ENCODE data around the gene RCAN3.
"Not testable (repeated sequence)": the region's sequence is repeated elsewhere in the genome, so short reads cannot be mapped to it uniquely, and the experiment has no call there.

The RCAN3 gene

GRCh38 chr1:24526045-24526444 lies 23.4 kb downstream of the RCAN3 start:
- DNase-seq (ENCODE audit: low read depth in 2 of 2) = no peak
- no peak overlapping the region for H3K4me3 ChIP-seq (replicated peaks in 1 of 2; ENCODE audit: low read depth in 2 of 2, low read length in 2 of 2)
- TF ChIP-seq, protein P1, sequence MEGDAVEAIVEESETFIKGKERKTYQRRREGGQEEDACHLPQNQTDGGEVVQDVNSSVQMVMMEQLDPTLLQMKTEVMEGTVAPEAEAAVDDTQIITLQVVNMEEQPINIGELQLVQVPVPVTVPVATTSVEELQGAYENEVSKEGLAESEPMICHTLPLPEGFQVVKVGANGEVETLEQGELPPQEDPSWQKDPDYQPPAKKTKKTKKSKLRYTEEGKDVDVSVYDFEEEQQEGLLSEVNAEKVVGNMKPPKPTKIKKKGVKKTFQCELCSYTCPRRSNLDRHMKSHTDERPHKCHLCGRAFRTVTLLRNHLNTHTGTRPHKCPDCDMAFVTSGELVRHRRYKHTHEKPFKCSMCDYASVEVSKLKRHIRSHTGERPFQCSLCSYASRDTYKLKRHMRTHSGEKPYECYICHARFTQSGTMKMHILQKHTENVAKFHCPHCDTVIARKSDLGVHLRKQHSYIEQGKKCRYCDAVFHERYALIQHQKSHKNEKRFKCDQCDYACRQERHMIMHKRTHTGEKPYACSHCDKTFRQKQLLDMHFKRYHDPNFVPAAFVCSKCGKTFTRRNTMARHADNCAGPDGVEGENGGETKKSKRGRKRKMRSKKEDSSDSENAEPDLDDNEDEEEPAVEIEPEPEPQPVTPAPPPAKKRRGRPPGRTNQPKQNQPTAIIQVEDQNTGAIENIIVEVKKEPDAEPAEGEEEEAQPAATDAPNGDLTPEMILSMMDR (IDR thresholded peaks at IDR 0.05; ENCODE audit: low read depth, low read length) = no peak

DNA sequence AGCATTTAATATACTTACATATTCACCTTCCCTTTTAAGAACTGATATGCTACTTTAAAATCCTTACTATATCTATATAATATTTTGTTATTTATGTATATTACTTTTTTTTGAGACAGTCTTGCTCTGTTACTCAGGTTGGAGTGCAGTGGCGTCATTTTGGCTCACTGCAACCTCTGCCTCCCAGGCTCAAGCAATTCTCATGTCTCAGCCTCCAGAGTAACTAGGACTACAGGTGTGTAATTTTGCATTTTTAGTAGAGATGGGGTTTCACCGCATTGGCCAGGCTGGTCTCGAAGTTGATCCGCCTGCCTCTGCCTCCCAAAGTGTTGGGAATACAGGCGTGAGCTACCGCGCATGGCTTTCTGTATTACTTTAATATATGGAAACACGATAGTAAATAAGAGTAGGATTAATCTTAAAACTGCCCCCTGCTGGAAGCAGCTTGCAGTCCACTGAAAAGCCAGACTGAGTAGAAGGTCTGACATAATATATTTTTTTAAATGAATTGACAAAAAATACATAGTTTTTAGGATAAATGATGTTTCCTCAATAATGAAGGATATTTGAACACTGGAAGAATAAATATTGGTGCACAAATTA lies 24.4 kb downstream of the RCAN3 start:
- no peak overlapping the region for H3K4me3 ChIP-seq (replicated peaks in 1 of 2; ENCODE audit: low read depth in 2 of 2, low read length in 2 of 2)
- peak; percentile 19 to 50 for DNase-seq (ENCODE audit: low read depth in 2 of 2)
- TF ChIP-seq, protein P1 (IDR thresholded peaks at IDR 0.05; ENCODE audit: low read depth, low read length) = peak; percentile 60

- TF ChIP-seq, protein P1 (IDR thresholded peaks at IDR 0.05; ENCODE audit: low read depth, low read length) = no peak
- DNase-seq (ENCODE audit: low read depth in 2 of 2) = no peak
- no peak overlapping the region for H3K4me3 ChIP-seq (replicated peaks in 1 of 2; ENCODE audit: low read depth in 2 of 2, low read length in 2 of 2)
Measured at GRCh38 chr1:24528744-24529143, 26.1 kb downstream of the RCAN3 start.

DNA sequence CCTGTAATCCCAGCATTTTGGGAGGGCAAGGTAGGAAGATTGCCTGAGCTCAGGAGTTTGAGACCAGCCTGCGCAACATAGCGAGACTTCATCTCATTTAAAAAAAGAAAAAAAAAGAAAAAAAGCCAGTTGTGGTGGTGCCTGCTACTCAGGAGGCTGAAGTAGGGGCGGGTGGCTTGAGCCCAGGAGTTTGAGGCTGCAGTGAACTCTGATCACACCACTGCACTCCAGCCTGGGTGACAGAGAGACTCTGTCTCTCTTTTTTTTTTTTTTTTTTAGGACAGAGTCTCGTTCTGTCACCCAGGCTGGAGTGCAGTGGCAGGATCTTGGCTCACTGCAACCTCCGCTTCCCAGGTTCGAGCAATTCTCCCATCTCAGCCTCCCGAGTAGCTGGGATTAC lies 26.7 kb downstream of the RCAN3 start:
- DNase-seq (ENCODE audit: low read depth in 2 of 2); H3K4me3 ChIP-seq (replicated peaks in 1 of 2; ENCODE audit: low read depth in 2 of 2, low read length in 2 of 2): not testable (repeated sequence)

DNA sequence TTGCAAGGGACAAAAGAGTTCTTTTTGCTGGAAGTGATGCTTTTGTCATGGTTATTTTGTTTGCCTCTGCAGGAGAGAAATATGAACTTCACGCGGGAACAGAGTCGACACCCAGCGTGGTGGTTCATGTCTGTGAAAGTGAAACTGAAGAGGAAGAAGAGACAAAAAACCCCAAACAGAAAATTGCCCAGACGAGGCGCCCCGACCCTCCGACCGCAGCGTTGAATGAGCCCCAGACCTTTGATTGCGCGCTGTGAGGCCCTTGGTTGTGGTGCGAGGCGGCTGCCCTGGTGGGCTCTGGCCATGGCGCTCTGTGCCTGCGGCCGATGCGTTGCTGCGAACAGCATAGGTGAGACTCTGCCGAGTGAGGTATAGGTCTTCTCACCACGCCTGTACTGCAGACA lies 32.4 kb downstream of the RCAN3 start:
- H3K4me3 ChIP-seq (replicated peaks in 1 of 2; ENCODE audit: low read depth in 2 of 2, low read length in 2 of 2) = no peak overlapping the region
- no peak for DNase-seq (ENCODE audit: low read depth in 2 of 2)
- TF ChIP-seq, protein P1 (IDR thresholded peaks at IDR 0.05; ENCODE audit: low read depth, low read length) = no peak

GRCh38 chr1:24535778-24536177 lies 33.1 kb downstream of the RCAN3 start:
- no peak for DNase-seq (ENCODE audit: low read depth in 2 of 2)
- H3K4me3 ChIP-seq (replicated peaks in 1 of 2; ENCODE audit: low read depth in 2 of 2, low read length in 2 of 2) = no peak overlapping the region
- TF ChIP-seq, protein P1 (IDR thresholded peaks at IDR 0.05; ENCODE audit: low read depth, low read length) = no peak

- DNase-seq (ENCODE audit: low read depth in 2 of 2) = peak in 1 of 2 donors; percentile 33
- TF ChIP-seq, protein P1 (IDR thresholded peaks at IDR 0.05; ENCODE audit: low read depth, low read length) = no peak
- H3K4me3 ChIP-seq (replicated peaks in 1 of 2; ENCODE audit: low read depth in 2 of 2, low read length in 2 of 2) = no peak overlapping the region
Measured at GRCh38 chr1:24536391-24536840, 33.8 kb downstream of the RCAN3 start.

Measured in cardiac fibroblast (primary cell).